ENCODE data around the gene WDR18.

Gene WDR18

DNA sequence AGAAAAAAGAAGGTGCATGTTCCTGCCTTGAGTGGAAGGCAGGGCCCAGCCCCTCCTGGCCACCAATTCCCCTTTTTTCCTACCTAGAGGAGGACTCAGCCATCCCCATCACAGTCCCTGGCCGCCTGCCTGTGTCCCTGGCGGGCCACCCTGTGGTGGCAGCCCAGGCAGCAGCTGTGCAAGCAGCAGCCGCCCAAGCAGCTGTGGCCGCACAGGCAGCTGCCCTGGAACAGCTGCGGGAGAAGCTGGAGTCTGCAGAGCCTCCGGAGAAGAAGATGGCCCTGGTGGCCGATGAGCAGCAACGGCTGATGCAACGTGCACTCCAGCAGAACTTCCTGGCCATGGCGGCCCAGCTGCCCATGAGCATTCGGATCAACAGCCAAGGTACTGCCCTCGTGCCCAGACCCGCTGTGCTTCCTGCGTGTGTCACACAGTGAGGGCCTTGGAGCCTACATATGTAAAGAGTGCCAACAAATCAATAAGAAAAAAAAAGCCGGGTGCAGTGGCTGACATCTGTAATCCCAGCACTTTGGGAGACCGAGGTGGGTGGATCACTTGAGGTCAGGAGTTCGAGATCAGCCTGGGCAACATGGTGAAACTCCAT lies 17.6 kb upstream of the WDR18 start:
- DNase-seq, result no peak

DNA sequence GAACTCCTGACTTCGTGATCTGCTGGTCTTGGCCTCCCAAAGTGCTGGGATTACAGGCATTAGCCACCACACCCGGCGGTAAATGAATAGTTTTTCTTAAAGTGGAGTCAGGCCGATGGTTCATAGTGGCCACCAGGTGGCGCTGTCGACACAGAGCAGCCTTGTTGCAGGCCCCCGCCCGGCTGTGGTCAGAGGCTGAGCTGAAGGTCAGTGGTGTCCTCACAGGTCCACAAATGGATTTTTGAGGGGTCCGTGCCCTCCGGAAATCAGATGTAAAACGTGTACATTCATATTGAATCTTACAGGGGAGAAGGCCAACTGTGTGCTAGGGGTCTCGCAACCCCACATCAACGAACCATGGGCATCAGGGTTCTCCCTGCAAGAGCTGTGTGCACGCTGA lies 13.4 kb upstream of the WDR18 start:
- DNase-seq, result no peak

DNA sequence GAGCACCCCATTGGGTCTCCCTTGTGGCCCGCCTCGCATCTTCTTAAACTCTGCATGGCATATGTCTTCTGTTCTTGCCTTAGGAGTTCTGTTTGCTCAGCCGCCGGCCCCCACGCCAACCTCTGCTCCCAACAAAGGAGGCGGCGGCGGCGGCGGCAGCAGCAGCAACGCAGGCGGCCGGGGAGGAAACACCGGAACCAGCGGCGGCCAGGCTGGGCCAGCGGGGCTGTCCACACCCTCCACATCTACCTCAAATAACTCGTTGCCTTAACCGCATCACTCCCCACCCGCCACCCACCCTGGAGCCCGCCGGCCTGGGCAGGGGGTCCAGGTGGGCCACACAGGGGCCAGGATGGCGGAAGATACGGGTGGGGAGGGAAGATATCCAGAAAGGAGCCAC lies 12.3 kb upstream of the WDR18 start:
- no peak for DNase-seq

DNA sequence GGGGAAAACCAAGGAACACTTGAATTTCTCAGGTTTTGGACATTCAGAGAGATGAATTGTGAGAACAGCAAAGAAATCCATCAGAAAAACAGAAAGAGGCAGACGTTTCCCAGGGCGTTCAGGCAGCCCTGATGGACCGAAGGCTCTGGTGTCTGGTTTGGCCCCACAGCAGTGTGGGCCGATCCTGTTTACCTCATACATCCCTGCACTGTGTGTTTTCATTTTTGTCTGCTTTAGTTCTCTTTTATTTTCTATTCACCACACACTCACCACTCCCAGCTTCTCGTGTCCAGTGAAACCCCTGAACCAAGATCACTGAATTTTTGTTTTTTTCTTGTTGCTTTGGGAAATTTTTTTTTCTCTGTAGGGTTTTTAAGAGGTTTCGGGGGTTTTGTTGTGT lies 11.9 kb upstream of the WDR18 start:
- no peak for DNase-seq

DNA sequence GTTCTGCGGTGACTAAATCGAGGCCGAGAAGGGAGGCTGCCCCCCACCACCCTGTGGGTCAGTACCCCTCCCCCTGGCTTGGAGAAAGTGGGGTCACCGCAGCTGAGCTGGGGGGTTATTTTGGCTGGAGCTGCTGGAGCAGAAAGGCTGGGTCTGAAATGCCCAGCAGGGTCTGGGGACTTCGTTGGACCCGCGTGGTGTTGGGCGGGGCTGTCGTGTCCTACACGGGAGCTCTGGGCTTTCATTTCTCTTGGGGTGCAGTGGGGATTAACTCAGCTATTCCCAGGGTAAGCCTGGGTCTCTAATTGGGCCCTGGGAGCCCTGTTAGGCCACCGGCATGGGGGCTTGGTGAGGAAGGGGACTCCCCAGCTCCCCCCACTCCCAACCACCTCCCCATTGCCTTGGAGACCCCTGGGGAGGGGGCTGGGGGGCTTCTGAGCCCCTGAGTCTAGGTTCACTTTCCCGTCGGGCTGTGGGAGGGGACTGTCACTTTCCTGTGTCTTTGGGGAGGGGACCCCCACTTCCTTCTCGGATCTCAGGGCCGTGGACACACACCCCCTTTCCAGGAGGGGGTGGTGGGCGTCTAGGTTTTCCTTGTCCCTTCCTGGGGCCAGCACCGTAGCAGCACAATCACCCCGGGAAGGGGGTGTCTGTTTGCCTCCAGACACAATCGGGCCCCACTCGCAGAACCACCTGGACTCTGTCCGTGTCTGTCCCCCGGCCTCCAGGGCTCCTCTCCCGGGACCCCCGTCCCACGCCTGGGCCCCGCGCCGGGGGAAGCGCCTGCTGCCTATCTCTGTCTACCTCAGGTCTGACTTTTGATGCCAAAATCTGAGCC lies 10.2 kb upstream of the WDR18 start:
- DNase-seq, result no peak

DNA sequence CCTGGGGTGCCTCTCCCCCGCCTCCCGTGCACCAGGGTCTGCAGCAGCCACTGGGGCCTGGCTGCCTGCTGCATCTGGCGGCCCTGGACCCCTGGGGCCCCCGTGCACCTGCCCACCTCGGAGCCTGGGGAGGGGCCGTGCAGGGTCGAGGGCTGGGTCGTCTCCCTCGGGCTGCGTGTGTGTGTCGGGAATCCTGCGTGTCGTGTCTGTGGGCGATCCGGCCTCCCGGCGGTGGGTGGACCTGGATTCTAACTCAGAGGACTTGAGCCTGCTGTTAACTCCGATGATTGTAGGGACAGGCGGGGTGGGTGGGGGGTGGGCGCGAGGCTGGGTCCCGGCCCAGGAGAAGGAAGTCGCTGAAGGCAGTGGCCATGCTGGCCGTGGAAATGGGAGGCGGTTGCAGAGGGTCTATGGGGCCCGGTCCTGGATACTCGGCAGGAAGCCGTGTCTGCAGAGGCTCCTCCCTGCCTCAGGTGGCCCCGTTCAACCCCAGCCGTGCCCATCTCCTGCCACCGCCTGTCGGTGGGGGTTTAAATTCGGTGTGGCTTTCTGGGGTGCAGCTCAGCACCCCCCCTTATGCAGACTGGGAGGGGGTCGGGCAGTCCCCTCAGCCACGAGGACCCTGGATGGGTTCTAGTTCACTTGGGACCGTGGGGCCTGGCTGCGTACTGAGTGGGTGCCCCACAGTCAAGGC lies 9.4 kb upstream of the WDR18 start:
- DNase-seq, result no peak

DNA sequence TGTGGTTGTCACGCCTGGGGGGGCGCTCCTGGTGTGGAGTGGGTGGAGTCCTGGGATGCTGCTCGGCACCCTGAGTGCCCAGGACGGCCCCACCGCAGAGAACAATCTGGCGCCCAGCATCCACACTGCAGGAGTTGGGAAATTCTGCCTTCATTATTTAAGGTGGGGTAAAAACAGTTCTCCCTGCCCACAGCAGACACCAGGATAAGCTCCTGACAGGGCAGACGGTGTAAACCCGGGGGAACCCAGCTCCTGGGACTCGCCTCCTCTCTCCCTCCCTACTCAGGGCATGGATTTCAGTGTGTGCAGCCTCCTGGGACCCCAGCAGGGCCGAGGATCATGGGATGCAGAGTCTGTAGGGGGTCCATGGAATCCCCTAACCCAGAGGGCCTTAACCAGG lies 7.7 kb upstream of the WDR18 start:
- DNase-seq, result no peak

DNA sequence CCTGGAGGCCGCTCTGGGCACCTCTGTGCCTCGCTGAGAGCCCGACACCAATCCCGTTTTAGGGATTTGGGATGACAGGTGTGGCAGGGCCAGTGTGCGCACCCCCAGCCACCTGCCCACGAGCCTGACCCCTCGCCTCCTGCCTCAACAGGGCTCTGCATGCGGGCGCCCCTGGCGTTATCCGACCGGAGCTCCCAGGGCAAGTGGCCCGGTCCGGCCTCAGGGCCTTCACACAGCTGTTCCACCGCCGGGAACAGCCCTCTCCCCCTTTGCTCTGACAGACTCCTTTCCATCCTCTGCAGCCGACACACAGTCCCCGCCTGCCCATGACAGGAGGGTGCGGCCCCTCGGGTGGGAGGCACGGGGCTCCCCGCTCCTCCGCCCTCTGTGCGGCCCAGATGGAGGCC lies 7.1 kb upstream of the WDR18 start:
- no peak for DNase-seq

DNA sequence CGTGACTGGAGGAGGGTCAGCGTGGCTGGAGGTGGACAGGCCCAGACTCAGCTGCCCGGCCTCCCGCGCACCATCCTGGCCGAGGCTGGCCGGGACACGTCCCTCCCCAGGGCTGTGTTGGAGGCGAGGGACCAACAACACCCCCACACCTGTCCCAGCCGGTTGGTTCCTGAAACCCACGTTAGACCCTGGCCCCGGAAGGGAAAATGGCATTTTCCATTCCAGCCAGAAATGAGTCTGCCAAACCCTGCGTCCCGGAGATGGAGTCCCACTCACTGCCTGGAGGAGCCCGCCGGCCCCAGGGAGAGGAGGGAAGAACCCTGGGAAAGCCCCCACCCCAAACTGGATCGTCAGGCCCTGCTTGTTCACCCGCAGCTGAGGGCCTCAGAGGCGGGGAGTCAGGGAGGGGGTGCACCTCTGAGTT lies 4.8 kb upstream of the WDR18 start:
- DNase-seq, result no peak

DNA sequence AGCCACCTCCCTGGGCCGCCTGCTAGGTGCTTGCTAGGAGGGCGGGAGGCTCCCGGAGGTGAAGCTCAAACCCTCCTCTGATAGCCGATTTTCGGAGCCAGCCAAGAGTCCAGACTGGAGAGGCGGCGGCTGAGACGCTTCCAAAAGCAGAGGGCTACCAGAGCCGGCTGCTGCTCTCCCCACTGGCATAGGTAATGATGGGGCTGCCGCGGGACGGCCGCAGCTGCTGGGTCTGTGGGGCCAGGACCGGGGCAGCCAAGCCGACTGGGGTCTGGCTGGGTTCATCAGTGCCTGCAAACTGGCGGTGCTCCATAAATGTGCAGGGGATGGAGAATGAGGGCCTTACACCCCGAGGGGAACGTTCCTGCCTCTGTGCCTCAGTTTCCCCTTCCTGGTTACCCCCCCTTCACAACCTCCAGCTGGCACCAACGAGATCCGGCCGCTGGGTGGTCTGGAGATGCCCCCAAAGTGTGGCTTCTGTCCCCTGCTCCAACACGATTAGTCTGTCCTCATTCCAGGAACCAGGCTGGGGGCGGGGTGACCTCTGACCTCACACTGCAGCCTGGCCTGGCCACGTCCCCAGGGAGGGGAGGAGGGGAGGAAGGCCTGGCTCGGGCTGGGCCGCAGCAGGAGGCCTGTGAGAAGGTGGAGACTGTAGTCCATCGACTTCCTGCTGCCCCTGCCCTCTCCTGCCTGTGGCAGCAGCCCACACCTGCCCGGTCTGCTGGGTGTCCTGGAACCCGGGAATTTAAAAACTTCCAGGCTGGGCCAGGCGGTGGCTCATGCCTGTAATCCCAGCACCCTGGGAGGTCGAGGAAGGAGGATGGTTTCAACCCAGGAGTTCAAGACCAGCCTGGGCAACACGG lies 3.8 kb upstream of the WDR18 start:
- DNase-seq, result no peak

DNA sequence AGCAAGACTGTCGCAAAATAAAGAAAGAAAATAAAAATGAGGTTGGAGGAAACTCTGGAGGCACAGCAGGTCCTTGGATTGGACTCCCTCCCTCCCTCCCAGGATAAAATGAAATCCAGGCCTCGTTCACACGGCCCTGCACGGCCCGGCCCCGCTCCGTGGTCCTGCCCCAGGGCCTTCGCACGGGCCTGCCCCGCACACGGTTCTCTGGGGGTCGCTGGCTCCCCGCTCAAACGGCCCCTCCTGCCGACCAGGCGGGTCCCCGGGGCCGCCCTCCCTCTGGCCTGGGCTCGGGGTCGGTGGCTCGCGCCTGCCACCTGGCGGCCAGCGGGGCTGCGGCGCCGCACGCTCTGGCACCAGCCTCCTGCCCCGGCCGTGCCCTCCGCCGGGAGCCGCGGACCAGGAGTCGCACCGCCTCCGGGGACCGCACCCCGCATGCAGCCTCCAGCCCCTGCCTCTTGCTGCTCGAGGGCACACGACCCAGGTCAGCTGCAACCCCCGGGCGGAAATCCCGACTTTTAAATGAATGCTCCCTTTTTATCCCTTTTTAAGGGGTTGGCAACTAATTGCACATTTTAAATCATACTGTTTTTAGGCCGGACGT lies 1.5 kb upstream of the WDR18 start:
- peak; percentile 79 for DNase-seq

DNA sequence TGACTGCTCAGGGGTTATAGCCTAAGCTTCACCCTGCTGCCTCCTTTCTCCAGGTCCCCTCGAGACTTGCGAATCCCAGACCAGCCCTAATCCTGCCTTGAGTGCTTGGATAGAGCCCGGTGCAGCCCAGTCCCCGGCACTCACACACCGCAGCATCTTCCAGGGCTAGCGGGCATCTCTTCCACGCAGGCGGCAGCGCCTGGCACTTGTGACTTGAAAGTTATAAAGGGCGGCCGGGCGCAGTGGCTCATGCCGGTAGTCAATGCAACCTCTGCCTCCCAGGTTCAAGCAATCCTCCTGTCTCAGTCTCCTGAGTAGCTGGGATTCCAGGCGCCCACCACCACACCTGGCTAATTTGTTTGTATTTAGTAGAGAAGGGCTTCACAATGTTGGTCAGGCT lies 1.9 kb downstream of the WDR18 start:
- no peak for DNase-seq

DNA sequence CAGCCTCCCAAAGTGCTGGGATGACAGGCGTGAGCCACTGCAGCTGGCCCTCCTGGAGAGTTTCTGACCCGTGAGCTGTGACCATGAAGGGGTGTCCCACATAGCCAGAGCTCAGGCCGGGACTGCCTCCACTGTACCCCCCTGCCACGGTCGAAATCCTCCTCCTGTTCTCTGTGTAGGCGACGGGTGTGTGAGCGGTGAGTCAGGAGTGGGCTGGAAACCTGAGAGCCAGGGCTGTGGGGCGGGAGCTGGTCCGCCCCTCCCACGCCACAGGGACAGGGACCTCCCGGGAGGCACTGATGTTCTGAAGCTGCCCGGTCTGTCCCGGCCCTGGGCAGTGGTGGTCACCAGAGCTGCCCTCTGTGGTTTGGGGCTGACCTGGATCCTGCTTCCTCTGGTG lies 3.9 kb downstream of the WDR18 start:
- no peak for DNase-seq

DNA sequence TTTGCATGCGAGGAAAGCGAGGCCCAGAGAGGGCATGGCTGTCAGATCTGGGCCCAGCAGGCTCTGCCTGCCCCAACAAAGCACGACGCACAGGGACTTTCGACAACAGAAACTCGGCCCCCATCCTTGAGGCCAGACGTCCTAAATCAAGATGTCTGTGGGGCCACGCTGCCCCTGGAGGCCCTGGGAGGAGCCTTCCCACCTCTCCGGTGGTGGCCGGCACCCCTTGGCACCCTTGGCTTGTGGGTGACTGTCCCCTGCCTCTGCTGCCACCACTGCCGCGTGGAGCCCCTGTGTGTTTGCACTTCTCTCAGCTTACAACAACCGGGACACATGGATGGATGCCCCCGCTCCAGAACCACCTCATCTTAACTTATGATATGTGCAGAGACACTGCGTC lies 4.4 kb downstream of the WDR18 start:
- DNase-seq, result no peak

DNA sequence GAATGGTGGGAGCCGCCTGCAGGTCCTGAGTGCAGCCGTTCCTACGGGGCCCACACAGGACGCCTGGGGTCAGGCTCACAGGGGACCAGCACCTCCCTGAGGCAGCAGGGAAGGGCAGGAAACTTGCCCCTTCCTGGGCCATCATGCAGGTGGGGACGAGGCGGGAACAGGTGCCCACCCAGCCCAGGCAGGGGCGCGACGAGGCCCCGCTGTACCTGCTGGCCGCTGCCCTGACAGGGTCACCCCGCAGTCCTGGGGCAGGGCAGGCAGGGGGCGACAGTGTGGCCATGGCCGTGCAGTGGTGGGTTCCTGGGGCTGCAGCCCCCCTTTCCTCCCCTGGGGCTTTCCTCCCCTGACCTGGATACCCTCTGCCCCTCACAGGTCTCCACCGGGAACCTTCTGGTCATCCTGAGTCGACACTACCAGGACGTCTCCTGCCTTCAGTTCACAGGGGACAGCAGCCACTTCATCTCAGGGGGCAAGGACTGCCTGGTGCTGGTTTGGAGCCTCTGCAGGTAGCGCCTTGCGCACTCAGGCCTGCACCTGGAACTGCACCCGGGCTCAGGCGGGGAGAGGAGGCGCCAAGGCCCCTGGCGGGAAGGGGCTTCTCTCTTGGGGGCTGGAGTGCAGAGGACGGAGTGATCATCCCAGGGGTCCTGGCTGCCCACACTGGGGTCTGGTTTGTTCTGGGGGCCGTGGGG lies 5.4 kb downstream of the WDR18 start:
- no peak for DNase-seq

DNA sequence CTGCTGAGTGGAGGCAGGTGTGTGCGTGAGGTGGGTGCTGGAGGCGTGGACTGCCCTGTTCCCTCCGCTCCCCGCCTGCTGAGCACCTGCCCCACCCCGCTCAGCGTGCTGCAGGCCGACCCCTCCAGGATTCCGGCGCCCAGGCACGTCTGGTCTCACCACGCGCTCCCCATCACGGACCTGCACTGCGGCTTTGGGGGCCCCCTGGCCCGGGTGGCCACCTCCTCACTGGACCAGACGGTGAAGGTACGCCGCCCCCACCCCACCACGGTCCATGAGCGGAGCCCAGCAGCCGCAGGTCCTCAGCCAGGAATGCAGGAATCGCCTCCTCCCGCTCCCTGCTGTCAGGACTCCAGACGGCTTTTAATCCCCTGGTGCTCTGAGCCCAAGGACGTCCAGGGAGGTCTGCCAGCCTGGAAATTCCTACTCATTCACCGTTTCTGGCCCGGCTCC lies 6.0 kb downstream of the WDR18 start:
- no peak for DNase-seq

DNA sequence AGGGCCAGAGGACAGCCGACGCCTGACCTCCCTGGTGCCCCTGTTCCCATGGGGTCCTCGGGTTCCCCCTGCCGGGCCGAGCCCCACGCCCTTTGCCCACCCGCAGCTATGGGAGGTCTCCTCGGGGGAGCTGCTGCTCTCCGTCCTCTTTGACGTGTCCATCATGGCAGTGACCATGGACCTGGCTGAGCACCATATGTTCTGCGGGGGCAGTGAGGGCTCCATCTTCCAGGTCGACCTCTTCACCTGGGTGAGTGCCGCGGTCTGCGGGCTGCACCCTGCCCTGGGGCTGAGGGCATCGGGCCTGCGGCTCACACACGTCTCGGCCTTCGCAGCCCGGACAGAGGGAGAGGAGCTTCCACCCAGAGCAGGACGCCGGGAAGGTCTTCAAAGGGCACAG lies 6.6 kb downstream of the WDR18 start:
- DNase-seq, result no peak

DNA sequence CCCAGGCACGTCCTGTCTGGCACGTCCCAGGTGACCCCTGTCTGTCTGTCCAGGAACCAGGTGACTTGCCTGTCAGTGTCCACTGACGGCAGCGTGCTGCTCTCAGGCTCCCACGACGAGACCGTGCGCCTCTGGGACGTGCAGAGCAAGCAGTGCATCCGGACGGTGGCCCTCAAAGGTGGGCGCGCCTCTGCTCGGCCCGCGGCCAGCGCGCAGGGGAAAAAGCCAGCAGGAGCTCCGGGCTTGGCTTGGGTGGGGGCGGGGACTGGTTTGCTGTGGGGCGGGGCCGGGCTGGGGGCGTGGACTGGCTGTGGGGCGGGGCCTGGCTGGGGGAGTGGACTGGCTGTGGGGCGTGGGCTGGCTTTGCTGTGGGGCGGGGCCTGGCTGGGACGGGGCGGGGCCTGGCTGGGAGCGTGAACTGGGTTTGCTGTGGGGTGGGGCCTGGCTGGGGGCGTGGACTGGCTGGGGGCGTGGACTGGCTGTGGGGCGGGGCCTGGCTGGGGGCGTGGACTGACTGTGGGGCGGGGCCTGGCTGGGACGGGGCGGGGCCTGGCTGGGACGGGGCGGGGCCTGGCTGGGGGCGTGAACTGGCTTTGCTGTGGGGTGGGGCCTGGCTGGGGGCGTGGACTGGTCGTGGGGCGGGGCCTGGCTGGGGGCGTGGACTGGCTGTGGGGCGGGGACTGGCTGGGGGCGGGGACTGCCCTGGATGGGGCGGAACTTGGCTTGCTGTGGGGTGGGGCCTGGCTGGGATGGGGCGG lies 7.2 kb downstream of the WDR18 start:
- peak; percentile 63 for DNase-seq

DNA sequence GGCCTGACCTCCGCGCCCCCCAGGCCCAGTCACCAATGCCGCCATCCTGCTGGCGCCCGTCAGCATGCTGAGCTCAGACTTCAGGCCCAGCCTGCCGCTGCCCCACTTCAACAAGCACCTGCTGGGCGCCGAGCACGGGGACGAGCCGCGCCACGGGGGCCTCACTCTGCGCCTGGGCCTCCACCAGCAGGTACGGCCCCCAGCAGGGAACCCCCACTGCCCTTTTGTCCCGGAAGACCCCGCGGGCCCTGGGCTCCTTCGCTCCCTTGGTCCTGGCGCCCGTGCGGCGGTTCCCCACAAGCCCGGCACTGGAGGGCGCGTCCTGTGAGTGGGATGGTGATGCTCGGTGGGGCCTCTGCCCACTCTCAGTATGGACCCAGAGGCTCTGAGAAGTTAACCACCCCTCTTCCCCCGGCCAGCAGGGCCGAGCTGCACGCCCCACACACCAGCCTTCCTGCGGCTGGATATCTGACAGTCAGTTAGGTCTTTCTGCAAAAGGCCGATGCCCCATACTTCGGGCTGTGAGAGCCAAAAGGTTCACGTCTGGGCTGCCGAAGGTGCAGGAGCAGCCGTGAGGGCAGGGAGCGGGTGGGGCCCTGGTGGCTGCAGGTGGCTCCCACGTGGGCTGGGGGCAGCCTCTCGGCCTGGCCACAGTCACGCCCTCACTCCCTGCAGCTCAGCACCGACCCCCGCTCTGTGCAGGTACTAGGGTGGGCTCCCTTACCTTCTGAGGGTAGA lies 8.0 kb downstream of the WDR18 start:
- DNase-seq, result no peak

DNA sequence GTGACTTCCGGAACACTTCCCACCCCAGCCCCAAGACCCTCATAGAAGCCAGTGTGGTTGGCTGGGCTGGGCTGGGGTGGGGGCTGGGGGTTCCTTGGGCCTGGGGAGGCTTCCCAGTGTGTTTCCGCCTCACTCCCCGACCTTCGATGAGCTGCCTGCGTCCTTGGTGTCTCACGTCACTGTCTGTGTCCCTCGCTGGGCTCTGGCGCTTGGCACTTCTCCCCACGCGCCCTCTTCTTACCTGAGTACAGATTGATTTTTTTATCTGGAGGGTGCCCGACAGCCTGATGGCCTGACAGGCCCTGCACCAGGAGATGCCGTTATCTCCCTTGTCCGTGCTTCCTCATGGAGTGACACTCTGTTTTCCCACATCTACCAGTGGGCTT lies 8.5 kb downstream of the WDR18 start:
- DNase-seq, result no peak

All from activated naive CD4-positive, alpha-beta T cell treated with anti-CD3 and anti-CD28 coated beads, Interleukin-2, amount 50 U/mL, for 16 hours (primary cell).